HG03520 (cell line): ENCODE results near the gene GPR107.
A peak's percentile ranks its signal among the peaks of the same experiment; 100 is the strongest.

Experiments used
- ATAC-seq: cut with Tn5 transposase; IDR thresholded peaks from one replicate; pipeline ENCODE4 v1.9.1; 2021; ENCODE audit warnings: mild to moderate bottlenecking, moderate library complexity; ENCODE audit not compliant: unreplicated experiment

Gene GPR107

DNA sequence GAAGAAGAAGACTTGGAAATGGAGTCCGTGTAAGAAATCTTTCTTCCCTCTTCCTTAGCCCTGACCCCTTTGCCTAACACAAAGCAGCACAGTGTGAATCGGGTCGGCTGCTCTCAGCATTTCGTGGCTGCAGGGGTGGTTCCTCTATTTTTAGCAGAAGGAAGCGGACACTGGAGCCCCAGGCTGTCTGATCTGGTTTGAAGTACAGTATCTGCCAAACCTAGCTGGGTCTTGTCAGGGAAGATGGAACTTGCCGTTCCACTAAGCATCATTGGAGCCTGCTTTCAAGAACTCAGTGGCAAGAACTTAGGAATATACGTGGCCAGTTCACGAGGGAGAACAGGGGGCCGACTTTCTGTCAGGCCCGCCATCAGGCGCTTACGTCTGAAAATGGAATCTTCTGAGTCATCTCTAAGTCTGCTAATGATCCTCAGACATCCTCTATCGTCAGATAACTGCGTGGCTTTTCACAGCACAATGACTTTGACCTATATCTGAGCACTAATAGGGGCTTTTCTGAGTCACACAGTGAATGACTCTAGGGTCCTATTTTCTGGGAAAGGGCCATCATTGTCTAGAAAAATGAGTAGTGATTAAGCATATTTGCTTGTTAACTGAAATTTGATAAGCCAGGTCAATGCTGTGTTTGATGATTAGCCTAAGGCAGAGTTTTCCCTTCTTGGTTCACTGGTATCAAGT, 75.2 kb downstream of the GPR107 start:
- peak; percentile 61 for ATAC-seq

DNA sequence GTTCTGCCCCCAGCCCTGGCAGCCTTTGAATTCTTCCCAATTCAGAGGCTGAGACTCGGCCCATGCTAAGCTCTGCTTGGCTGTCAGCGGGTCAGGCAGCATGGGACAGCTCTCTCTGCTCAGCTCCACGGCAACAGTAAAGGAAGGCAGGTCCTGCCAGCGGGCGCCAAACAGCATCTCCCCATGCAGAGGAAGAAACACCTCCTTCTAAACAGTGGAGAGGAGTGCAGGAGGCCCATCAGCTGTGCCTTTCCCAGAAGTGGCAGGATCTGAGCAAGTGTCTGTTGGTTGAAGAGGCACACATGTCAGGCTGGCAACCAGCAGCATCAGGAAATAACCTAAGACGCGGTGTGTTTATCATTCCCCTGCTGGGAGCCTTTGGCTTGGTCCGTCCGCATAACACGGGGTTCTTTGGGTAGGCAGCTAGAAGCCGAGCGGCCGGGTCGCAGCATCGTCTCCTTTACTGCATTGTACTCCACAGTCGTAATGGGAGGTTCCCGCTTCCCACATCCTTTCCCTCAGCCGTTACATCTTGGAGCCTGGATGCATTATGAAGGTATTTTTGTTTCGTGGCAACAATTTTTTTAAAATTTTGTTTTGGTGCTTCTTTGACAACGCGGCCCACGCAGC, 75.8 kb downstream of the GPR107 start:
- no peak for ATAC-seq

DNA sequence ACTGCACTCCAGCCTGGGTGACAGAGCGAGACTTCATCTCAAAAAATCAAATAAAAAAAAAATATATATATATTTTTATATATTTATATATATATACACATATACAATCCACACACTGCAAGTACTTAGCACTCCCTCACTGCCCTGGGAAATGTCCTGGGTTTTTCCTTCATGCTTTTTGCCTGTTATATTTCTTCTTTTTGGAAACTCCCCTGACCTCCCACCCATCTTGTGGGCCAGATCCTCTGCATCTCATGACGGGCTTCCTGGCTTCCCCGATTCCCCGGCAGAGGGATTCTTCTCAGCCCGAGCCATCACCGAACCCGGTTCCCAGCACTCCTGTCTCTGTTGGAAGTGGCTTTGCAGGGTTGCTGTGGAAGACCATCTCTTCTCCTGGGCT, 79.0 kb downstream of the GPR107 start:
- ATAC-seq: no peak

DNA sequence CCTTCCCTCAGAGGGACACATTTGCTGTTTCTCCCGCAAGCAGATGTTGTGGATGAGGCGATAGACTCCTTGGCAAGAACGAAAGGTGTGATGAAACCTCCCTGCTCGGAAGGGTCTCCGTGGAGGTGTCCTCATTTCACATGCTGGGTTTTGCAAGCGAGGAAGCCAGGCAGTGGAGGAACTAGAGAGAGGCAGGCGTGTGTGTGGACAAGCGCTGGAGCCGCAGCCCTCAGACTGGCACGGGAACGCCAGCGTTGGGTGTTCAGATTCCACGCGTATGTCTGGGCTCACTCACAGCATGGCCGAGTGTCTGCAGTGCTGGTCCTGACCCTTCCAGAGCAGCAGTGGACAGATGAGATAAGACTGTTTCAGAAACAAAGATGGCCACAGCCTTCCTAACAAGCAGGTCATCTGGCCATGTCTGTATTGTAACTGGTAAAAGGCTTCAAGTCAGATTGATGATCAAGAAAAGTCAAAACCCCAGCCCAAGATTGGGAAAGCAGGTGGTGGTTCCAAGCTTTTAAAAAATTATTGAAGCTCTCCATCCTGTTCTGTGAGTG, 83.5 kb downstream of the GPR107 start:
- ATAC-seq: no peak

DNA sequence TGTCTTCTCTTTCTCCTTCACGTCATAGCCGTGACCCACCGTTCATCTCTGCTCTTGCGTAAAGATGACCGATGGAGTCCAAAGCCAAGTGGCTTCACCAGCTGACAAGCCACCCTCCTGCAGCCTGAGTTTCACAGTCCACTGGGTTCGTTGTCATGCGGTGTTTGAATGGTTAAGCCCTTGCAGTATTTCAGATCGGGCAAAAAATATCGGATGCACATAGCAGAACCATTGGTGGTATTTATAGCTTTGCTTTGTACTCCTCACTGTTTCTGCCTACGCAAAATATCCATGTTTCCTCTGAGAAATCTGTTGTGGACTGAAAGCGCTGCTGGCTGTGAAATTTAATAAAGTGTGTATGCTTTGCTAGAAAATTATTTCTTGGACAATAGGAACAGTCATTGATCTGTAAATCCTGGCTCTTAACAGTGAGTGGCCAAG, 84.0 kb downstream of the GPR107 start:
- ATAC-seq: no peak

DNA sequence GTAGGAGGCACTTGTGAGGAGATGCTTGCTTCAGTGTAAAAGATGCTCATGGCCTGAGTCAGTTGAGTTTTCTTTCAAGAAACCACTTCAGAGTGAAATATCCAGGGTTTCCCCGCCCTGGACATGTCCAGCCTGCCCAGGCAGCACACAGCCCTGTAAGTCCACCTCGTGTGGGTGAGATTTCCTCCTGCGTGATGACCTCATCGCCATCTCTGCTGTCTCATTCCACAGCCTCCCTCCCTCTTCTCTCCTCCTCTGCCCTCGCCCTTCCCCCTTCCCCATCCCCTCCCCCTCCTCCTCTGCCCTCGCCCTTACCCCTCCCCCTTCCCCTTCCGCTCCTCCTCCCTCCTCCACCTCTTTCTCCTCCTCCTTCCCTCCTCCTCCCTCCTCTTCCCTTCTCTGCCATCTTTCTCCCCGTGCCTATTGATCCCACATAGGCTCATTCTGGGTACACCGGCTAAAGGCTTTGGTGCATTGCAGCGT, 84.5 kb downstream of the GPR107 start:
- no peak for ATAC-seq

DNA sequence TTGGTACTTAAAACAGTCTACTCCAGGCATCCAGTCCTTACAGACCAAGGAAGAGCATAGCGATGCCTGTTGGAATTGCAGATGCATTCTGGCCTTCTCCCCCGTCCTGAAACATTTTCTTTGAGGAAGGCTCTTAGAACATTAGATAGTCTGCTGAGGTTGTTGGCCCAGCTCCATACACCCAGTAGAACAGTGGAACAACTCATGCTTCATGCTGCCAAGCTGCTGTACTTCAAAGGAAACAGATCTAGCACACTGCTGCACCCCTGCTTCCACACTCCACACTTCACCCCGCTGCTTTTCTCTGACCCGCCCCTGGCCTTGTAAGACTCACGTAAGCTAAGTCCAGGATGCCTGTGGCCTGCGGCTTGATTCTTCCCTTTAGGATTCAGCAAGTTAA, 85.1 kb downstream of the GPR107 start:
- no peak for ATAC-seq

DNA sequence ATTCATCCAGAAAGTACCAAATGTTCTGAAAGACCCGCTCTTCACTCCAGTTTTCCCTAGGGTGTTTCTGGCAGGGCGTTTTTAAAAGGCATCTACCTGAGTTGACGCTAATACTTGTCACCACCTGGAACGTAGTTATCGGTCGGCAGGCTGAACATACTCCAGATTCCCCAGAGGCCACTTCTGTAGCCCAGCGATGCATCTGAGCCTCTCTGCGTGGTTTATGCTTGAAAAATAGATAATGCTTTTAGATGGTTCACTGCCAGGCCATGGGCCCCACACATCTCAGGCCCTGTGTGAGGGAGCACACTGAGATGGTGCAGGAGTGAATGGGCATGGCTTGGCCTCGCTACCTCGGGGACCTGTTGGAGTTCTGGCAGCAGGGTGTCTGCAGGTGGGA, 85.5 kb downstream of the GPR107 start:
- ATAC-seq: no peak

DNA sequence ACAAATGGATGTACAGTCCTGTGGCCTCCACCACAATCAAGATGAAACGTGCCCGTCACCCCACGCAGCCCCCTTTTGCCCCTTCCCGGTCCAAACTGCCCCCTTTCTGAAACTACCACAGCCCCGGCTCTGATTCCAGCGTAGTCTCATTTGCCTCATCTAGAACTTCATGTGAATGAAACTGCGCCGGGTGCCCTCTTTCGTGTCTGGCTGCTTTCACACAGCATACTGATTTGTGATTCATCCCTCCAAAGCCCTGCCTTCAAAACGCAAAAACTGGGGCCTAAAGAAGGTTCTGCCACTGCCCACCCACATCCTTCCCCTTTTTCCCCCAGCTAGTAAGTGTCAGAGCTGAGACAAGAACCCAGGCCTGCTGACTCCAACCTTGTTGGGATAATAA, 87.0 kb downstream of the GPR107 start:
- ATAC-seq: no peak

DNA sequence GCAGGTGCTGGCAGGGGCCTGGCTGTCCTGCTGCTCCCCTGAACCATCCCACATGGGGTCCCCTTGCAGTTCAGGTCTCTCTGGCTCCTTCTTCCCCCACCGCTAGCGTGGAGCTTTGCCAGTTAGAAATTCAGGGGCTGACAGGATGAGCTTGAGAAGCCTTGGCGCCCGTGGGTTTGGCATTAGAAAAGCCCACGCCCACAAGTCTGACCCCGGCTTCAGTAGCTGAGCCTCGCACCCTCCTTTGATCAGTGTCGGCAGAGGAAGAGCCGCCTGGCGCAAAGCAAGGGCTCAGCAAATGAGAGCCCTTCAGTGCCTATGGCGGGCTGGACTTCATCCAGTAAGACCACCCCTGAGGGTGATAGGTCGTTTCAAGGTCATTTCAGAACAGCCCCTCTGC, 88.3 kb downstream of the GPR107 start:
- ATAC-seq: no peak

DNA sequence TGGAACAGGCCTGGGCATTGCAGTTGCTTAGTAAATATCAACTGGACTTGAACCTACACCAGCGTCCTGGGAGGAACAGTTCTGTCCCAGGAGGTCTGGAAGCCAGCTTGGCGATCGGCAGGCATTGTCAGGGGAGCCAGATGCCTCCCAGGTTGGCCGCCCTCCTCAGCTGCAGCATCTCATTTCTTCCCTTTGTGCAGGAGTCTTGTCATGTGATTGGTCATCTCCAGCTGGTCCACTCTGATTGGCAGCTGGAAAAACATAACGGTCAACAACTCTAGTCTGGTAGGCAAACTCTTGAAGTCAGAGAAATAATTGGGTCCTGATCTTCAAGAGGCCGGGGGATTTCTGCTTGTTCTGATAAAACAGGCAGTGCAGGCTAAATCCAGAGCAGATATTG, 88.9 kb downstream of the GPR107 start:
- no peak for ATAC-seq

DNA sequence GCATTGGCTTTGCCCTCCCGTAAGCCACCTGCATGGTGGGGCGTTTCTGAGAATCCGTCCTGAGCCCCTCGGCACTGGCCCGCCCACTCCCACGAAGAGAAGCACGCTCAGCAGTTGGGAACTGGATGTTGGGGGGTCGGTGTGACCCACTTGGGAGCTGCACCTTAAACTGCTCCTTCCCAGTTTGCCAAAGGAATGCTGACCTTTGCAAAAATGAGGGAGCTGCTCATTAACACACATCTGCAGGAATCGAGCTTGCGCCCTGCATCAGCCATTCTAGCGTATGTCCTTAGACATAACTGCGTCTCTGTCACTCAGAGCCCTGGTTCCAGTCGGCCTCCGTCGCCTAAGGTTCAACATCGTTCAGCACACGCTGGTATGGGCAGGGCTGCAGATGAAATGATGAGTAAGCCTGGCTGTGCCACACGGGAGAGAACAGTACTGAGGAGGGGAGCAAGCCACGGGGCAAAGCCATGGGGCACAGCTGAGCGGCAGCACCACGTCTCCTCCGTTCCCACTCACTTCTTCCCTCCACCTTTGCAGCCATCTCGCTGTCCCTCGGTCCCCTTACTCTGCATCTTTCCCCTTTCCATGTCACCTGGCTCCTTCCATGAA, 89.7 kb downstream of the GPR107 start:
- no peak for ATAC-seq

DNA sequence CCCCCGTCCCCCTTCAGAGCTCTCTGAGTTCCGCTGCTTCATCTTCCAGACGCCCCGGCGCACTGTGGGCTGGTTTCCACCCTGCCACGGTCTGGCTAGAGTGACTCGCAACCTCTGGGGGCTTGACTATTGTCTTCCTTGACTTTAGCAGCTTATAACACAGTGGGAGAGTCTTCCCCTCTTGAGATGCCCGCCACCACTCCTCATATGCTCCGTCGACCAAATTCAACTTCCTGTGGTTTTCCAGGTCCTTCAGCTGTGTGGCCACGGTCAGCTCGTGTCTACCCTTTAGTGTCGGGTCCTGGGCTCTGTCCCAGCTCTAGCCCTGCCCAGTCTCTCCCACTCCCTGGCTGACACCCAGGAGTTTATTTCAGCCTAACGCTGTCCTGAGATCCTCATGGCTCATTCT, 90.3 kb downstream of the GPR107 start:
- no peak for ATAC-seq

DNA sequence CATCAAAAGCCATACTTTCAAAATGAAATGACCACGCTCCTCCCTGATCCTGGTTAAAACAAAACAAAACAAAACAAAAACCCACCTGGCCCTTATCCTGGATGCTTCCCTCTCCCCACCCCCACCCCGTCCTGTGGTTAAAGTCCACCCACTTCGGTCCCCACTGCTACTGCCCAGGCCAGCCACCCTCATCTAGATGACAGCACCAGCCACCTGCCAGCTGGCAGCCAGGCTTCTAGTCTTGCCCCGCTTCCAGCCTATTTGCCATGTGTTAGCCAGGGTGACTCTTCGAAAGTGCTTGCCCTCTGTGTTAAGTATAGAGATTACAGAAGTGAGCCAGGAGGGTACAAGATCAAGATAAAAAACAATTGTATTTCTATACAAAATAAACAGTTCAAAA, 91.0 kb downstream of the GPR107 start:
- no peak for ATAC-seq

DNA sequence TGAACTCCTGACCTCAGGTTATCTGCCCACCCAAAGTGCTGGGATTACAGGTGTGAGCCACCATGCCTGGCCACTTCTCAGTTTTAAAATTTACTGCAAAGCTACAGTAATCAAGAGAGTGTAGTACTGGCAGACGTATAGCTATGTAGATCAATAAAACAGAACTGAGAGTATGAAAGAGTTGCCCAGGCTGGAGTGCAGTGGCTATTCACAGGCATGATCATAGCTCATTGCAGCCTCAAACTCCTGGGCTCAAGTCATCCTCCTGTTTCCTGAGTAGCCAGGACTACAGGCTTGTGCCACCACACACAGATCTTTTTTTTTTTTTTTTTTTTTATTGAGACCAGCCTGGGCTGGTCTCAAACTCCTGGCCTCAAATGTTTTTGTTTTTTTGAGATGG, 92.0 kb downstream of the GPR107 start:
- ATAC-seq: no peak

DNA sequence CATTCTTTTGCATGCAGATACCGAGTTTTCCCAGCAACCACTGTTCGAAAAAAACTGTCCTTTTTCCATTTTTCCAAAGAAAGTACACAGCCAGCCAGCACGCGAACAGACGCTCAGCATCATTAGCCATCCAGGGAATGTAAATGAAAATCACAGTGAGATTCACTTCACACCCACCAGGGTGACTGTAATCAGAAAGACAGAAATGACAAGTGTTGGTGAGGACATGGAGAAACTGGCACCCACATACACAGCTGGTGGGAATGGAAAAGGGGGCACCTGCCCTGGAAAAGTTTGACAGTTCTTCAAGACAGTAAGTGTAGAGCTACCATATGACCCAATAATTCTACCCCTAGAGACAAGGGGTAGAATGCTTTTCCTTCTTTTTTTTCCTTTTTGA, 93.5 kb downstream of the GPR107 start:
- no peak for ATAC-seq

DNA sequence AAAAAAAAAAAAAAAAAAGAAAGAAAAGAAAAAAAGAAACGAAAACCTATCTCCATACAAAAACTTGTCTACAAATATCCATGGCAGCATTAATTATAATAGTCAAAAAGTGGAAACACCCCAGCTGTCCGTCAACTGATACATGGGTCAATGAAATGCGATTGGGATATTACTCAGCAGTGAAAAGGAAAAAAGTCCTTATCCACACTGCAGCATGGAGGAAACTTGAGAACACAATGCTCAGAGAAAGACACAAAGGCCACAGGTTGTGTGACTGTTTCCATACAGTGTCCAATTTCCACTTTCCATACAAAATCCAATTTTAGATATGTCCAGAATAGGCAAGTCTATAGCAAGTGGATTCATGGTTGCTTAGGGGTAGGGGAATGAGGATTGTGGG, 94.2 kb downstream of the GPR107 start:
- ATAC-seq: no peak

DNA sequence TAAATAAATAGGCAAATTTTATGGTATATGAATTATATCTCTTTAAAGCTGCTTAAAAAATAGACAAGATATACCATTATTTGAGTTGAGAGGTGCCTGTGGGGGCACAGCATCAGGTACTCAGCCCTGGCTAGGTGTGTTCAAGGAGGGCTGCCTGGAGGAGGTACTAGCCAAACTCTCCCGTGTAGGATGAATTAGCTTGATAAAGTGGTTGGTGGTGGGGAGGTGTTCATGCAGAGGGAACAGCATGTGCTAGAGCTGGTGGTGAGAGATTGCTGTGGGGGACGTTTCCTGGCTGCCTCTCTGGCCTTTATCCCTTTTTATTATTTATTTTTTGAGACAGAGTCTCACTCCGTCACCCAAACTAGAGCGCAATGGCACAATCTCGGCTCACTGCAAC, 95.3 kb downstream of the GPR107 start:
- ATAC-seq: no peak

DNA sequence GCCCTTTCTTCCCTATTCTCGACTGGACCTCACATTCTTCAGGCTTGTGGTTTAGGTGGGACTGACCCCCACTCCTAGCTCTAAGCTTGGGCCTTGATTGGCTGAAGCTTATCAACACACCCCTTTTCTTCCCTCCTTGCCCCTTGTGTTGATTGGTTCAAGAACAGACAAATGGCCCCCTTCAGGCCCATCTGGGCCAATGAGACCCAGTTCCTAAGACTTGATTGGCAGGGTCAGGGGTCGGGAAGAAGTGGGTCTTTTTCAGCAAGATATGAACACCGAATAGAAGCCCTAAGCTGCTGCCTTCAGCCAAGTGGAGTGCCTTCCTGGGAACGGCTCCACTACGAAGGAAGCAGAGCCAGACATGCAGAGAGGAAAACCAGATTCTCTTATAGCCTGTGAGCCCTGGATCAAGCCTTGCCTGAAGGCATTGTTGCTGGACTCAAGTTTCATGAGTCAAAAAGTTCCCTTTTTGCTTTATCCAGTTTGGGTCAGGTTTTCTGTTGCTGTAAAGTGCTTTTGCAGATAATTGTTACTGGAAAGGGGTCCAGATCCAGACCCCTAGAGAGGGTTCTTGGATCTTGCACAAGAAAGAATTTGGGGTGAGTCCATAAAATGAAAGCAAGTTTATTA, 96.1 kb downstream of the GPR107 start:
- ATAC-seq: no peak

DNA sequence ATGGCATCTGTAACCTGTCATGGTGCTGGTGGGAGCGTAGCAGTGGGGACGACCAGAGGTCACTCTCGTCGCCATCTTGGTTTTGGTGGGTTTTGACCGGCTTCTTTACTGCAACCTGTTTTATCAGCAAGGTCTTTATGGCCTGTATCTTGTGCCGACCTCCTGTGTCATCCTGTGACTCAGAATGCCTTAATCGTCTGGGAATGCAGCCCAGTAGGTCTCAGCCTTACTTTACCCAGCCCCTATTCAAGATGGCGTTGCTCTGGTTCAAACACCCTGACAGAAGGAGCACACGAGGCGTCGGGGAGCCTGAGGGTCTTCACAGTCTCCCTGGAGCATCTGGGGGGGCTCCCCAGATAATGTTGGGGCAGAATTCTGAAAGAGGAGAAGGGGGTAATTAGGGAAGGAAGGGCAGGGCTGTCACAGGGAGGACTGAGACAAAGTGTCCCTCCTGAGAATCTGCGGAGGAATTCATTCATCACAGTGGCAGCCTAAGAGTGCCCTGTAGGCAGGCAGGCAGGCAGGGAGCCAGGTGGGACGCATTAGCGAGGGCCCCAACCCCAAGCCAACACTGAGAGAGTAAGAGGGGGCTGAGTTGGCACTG, 97.2 kb downstream of the GPR107 start:
- no peak for ATAC-seq

DNA sequence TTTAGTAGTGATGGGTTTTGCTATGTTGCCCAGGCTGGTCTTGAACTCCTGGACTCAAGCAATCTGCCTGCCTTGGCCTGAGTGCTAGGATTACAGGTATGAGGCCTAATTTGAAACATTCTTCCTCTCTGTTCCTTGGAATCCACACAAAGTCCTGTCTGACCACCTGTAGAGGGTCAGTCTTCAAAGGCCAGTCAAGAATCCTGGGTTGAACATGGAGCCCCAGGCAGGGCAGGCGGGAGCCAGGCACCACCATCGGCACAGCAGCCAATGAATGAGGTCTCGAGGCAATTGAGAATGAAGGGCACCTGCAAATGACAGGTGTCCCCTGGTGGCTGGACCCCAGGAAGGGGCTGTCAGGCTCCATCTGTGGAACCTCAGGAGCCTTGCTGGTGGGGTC, 101.1 kb downstream of the GPR107 start:
- ATAC-seq: no peak
